Measurements from ENCODE around the gene YBX2.

The YBX2 gene

DNA sequence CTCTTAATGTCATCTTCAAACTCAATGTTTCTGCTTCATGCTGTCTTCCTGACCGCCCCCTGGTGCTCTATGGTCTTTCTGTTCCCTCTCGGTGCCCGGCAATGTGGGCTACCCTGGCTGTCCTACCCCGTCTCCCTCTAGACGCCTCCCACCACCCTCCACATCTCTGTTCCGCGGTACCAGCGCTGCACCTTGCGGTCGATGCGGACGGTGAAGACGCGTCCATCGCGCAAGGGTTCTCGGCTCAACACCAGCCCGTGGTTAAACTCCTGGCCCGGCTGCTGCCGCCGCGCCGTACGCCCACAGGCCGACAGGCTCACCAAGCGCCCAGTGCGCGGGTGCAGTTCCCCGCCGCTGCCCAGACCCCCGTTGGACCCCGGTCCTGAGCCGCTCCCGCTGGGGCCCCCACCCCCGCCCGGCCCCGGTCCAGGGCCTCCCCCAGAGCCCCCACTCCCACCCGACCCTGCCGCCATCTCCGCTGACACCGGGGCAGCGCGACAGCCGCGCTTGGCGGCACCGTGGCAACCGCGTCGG is 34.5 kb upstream of the YBX2 start, which contains the start of gene NEURL4:
Gene NEURL4, minus strand, starts transcription at position 496 of the 534 bp plus-strand sequence. Its CDS starts 23 bp downstream, at position 473.
- Histone ChIP-seq H3K27ac (peak within 1 kb of the TSS; percentile 96), H3K9me3 (no peaks in the 10 kb centered on the region), H3K36me3 (peaks cover 10% of the 10 kb centered on the region), H3K4me3 (ENCODE audit: low read depth in 1 of 2, low read length in 1 of 2) (peak within 1 kb of the TSS; percentile 78 to 100), H3K27me3 (no peaks in the 10 kb centered on the region), H3K4me1 (ENCODE audit: control insufficient read depth in 1 of 2, insufficient read depth in 1 of 2, low read depth in 1 of 2, low read length in 1 of 2) (peaks cover 20 to 30% of the 10 kb centered on the region in 2 experiments)
- TF ChIP-seq, protein P1, sequence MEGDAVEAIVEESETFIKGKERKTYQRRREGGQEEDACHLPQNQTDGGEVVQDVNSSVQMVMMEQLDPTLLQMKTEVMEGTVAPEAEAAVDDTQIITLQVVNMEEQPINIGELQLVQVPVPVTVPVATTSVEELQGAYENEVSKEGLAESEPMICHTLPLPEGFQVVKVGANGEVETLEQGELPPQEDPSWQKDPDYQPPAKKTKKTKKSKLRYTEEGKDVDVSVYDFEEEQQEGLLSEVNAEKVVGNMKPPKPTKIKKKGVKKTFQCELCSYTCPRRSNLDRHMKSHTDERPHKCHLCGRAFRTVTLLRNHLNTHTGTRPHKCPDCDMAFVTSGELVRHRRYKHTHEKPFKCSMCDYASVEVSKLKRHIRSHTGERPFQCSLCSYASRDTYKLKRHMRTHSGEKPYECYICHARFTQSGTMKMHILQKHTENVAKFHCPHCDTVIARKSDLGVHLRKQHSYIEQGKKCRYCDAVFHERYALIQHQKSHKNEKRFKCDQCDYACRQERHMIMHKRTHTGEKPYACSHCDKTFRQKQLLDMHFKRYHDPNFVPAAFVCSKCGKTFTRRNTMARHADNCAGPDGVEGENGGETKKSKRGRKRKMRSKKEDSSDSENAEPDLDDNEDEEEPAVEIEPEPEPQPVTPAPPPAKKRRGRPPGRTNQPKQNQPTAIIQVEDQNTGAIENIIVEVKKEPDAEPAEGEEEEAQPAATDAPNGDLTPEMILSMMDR (IDR thresholded peaks at IDR 0.05) = no peak

- H3K9me3 ChIP-seq = no peaks in the 10 kb centered on the region
- H3K4me1 ChIP-seq (ENCODE audit: control insufficient read depth in 1 of 2, insufficient read depth in 1 of 2, low read depth in 1 of 2, low read length in 1 of 2) = peaks cover 20 to 26% of the 10 kb centered on the region in 2 experiments
- peaks cover 19% of the 10 kb centered on the region for H3K36me3 ChIP-seq
- TF ChIP-seq, protein P1 (IDR thresholded peaks at IDR 0.05) = no peak
- no peaks in the 10 kb centered on the region for H3K27me3 ChIP-seq
- H3K4me3 ChIP-seq (ENCODE audit: low read depth in 1 of 2, low read length in 1 of 2) = peak overlapping the region in 1 of 2 experiments; percentile 78
- no peak overlapping the region for H3K27ac ChIP-seq
Observed at GRCh38 chr17:7328009-7328408, 33.6 kb upstream of the YBX2 start.

DNA sequence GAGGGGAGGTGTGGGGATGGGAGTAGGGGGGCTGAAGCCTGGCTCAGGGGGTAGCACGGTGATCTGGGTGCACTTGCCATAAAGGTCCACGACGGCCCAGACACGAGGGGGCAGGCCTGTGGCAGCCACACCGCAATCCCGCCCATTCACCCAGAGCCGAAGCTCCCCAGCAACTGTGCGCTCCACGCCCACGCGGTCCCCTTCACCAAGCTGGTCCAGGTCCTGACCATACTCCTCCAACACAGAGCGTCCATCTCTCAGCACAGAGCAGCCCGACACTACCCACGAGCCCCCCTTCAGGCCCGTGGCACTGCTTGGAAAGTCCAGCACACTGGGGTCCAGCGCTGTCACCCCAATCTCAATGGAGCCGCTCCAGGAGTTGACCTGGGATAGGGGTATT is 33.1 kb upstream of the YBX2 start:
- Histone ChIP-seq H3K4me3 (ENCODE audit: low read depth in 1 of 2, low read length in 1 of 2) (no peak overlapping the region), H3K9me3 (no peaks in the 10 kb centered on the region), H3K36me3 (peaks cover 24% of the 10 kb centered on the region), H3K27me3 (no peaks in the 10 kb centered on the region), H3K4me1 (ENCODE audit: control insufficient read depth in 1 of 2, insufficient read depth in 1 of 2, low read depth in 1 of 2, low read length in 1 of 2) (peaks cover 20 to 23% of the 10 kb centered on the region in 2 experiments), H3K27ac (no peak overlapping the region)
- TF ChIP-seq, protein P1 (IDR thresholded peaks at IDR 0.05) = no peak

DNA sequence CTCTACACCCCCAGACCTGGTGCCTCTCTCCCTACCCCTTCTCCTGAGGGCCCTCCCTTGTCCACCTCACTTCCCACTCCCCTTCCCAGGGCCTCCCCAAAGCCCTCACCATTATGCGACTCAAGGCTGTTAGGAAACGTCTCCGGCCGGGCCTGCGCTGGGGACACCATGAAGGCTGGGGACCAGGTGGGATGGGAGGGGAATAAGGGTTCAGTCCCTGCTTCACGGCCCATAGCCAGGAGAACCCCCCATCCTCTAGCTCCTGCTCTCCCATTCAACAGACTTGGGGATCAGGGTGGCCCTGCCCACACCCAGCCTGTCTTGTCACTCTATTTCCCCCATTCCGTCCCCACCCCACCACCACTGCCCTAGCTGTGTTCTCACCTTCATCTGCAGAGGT is 32.6 kb upstream of the YBX2 start:
- Histone ChIP-seq H3K27ac (no peak overlapping the region), H3K36me3 (peaks cover 28% of the 10 kb centered on the region), H3K4me1 (ENCODE audit: control insufficient read depth in 1 of 2, insufficient read depth in 1 of 2, low read depth in 1 of 2, low read length in 1 of 2) (peaks cover 19 to 20% of the 10 kb centered on the region in 2 experiments), H3K27me3 (no peaks in the 10 kb centered on the region), H3K9me3 (no peaks in the 10 kb centered on the region), H3K4me3 (ENCODE audit: low read depth in 1 of 2, low read length in 1 of 2) (no peak overlapping the region)
- TF ChIP-seq, protein P1 (IDR thresholded peaks at IDR 0.05) = no peak

DNA sequence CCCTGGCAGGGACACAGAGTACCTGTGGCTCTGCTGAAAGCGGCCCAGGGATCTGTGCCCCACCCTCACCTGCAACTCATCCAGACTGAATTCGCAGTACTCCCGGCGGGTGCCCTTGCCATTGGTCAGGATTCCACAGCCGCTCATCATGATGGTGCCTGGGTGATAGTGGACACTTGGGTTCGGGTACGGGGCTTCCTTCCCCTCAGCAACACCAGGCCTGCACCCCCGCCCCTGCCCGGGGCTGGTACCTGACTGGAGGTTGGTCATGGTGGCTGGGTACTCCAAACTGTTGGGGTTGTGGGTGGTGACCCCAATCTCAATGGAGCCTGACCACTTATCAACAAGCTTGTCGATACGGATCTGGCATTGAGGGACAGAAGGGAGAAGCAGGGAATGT is 31.7 kb upstream of the YBX2 start:
- H3K4me3 ChIP-seq (ENCODE audit: low read depth in 1 of 2, low read length in 1 of 2) = no peak overlapping the region
- H3K36me3 ChIP-seq = peaks cover 37% of the 10 kb centered on the region
- H3K27ac ChIP-seq = no peak overlapping the region
- no peaks in the 10 kb centered on the region for H3K9me3 ChIP-seq
- no peaks in the 10 kb centered on the region for H3K27me3 ChIP-seq
- peaks cover 14 to 20% of the 10 kb centered on the region in 2 experiments for H3K4me1 ChIP-seq (ENCODE audit: control insufficient read depth in 1 of 2, insufficient read depth in 1 of 2, low read depth in 1 of 2, low read length in 1 of 2)
- TF ChIP-seq, protein P1 (IDR thresholded peaks at IDR 0.05) = no peak
